IMR-90 (cell line): ENCODE results near the gene ZNF532.

Experiments used
- CEBPB ChIP-seq: IDR thresholded peaks from 2 replicates; pipeline ENCODE4 v1.6.1; 2012; ENCODE audit warnings: low read depth, low read length, improper control_type of control experiment
- CTCF ChIP-seq: conservative IDR thresholded peaks from 2 replicates; pipeline ENCODE4 v1.5.1; 2012; ENCODE audit warnings: mild to moderate bottlenecking, low read depth, low read length, improper control_type of control experiment
- ELK1 ChIP-seq: fragments of 150-350 bp; IDR thresholded peaks from 2 replicates; pipeline ENCODE4 v1.6.1; 2016; ENCODE audit warnings: low read depth, mild to moderate bottlenecking, low read length, moderate library complexity, borderline replicate concordance
- MAZ ChIP-seq: IDR thresholded peaks from 2 replicates; pipeline ENCODE4 v1.6.1; 2012; ENCODE audit warnings: low read depth, mild to moderate bottlenecking, low read length, improper control_type of control experiment, moderate library complexity, borderline replicate concordance
- MXI1 ChIP-seq: IDR thresholded peaks from 2 replicates; pipeline ENCODE4 v1.6.1; 2012; ENCODE audit warnings: low read depth, mild to moderate bottlenecking, low read length, moderate library complexity, borderline replicate concordance
- NFE2L2 ChIP-seq: fragments of 150-350 bp; IDR thresholded peaks from 2 replicates; pipeline ENCODE4 v1.6.1; 2016; ENCODE audit warnings: low read depth, mild to moderate bottlenecking, low read length
- POLR2A ChIP-seq: IDR thresholded peaks from 2 replicates; pipeline ENCODE4 v1.6.1; 2012; ENCODE audit warnings: mild to moderate bottlenecking, low read depth, low read length
- RAD21 ChIP-seq: IDR thresholded peaks from 2 replicates; pipeline ENCODE4 v1.6.1; 2012; ENCODE audit warnings: low read length, improper control_type of control experiment
- RCOR1 ChIP-seq: IDR thresholded peaks from 2 replicates; pipeline ENCODE4 v1.6.1; 2012; ENCODE audit warnings: mild to moderate bottlenecking, low read length, improper control_type of control experiment; ENCODE audit not compliant: insufficient replicate concordance
- RFX5 ChIP-seq: IDR thresholded peaks from 2 replicates; pipeline ENCODE4 v1.8.0; 2012; ENCODE audit warnings: low read depth, mild to moderate bottlenecking, low read length, moderate library complexity

GRCh38 chr18:58901143-58901542 lies 36.5 kb downstream of the ZNF532 start:
- no peak for TF ChIP-seq CEBPB
- TF ChIP-seq ELK1, result no peak
- no peak for TF ChIP-seq CTCF
- no peak for TF ChIP-seq MAZ
- no peak for TF ChIP-seq POLR2A
- TF ChIP-seq NFE2L2, result no peak
- TF ChIP-seq MXI1, result no peak
- TF ChIP-seq RFX5, result no peak
- no peak for TF ChIP-seq RCOR1
- TF ChIP-seq RAD21, result no peak
